HG03103 (cell line): ENCODE measurements around the gene SPON2.

Source experiments
- ATAC-seq: cut with Tn5 transposase; IDR thresholded peaks from one replicate; pipeline ENCODE4 v1.9.1; 2021; ENCODE audit warnings: low read depth; ENCODE audit not compliant: unreplicated experiment

SPON2 gene

GRCh38 chr4:1195109-1195671 is 22.8 kb upstream of the SPON2 start:
- no peak for ATAC-seq

- ATAC-seq, result no peak
These were observed 21.9 kb upstream of the SPON2 start for GRCh38 chr4:1194010-1194900.

- no peak for ATAC-seq
These were observed 21.0 kb upstream of the SPON2 start for GRCh38 chr4:1193206-1194009.

GRCh38 chr4:1192493-1193205 is 20.3 kb upstream of the SPON2 start:
- ATAC-seq, result no peak

- ATAC-seq, result no peak
These were observed 19.7 kb upstream of the SPON2 start for GRCh38 chr4:1192091-1192492.

GRCh38 chr4:1191621-1192020 is 19.2 kb upstream of the SPON2 start:
- no peak for ATAC-seq

GRCh38 chr4:1187182-1187581 is 14.8 kb upstream of the SPON2 start:
- peak; percentile 69 for ATAC-seq

GRCh38 chr4:1183985-1184773 is 11.8 kb upstream of the SPON2 start:
- ATAC-seq, result peak; percentile 63

- ATAC-seq, result no peak
These were observed 9.9 kb upstream of the SPON2 start for GRCh38 chr4:1182313-1182712.

GRCh38 chr4:1180663-1181062 is 8.3 kb upstream of the SPON2 start:
- no peak for ATAC-seq

- ATAC-seq, result no peak
These were observed 7.6 kb upstream of the SPON2 start for GRCh38 chr4:1179976-1180375.

GRCh38 chr4:1179089-1179441 is 6.7 kb upstream of the SPON2 start:
- ATAC-seq, result no peak

GRCh38 chr4:1178300-1179088 is 6.1 kb upstream of the SPON2 start:
- ATAC-seq, result no peak

GRCh38 chr4:1177274-1178141 is 5.1 kb upstream of the SPON2 start:
- ATAC-seq, result no peak

- ATAC-seq, result no peak
These were observed 4.3 kb upstream of the SPON2 start for GRCh38 chr4:1176398-1177273.

- no peak for ATAC-seq
These were observed 3.3 kb upstream of the SPON2 start for GRCh38 chr4:1175635-1176229.
